Caco-2 (cell line): ENCODE measurements around the gene MED9. TPM values are rescaled to one million over a fixed set of nuclear protein-coding genes. Genes with fewer than 3 reads are reported as not detected.

Experiments used
- BruUV-seq: library from RNA; stranded (reverse); fragments of 400-500 nt; replicated peaks from 2 replicates; lab custom pipeline; 2021; lab: Mats Ljungman, UMichigan
- CTCF ChIA-PET: fragments of 300-600 bp; sonication (Branson Sonifier 250); formaldehyde crosslinking; loops from one replicate; lab custom pipeline; 2022; ENCODE audit warnings: antibody characterized with exemption; lab: Charles Lee
- POLR2A ChIA-PET: fragments of 300-600 bp; sonication (Branson Sonifier 250); formaldehyde crosslinking; loops from one replicate; lab custom pipeline; 2022; ENCODE audit warnings: antibody characterized with exemption; lab: Charles Lee
- DNase-seq, 2 experiments: peaks; one replicate each; pipeline versions ENCODE4 v3.0.0 to v3.0.0-alpha.2; 2020 to 2022
- H3K27me3 ChIP-seq: replicated peaks from 2 replicates; pipeline ENCODE4 v1.6.0; 2011; ENCODE audit warnings: low read length; ENCODE audit not compliant: control insufficient read depth, insufficient read depth
- H3K36me3 ChIP-seq: 2 replicates; pipeline ENCODE4 v1.5.1; 2011; ENCODE audit warnings: low read length; ENCODE audit not compliant: control insufficient read depth, insufficient read depth
- H3K4me1 ChIP-seq: fragments of 250-450 bp; sonication (Bioruptor Pico); 2 replicates; pipeline ENCODE4 v1.5.1; 2020; ENCODE audit warnings: mild to moderate bottlenecking
- H3K4me3 ChIP-seq: 2 replicates; pipeline ENCODE4 v1.5.1; 2011; ENCODE audit warnings: low read depth, mild to moderate bottlenecking, control low read depth, low read length
- H3K9me3 ChIP-seq: fragments of 250-450 bp; sonication (Bioruptor Pico); 2 replicates; pipeline ENCODE4 v1.5.1; 2020; ENCODE audit warnings: mild to moderate bottlenecking, moderate library complexity
- H3K27ac Mint-ChIP-seq: one replicate; pipeline ENCODE4 v1.8.0; 2022; ENCODE audit warnings: mixed read lengths; ENCODE audit not compliant: unreplicated experiment
- H3K27me3 Mint-ChIP-seq: one replicate; pipeline ENCODE4 v1.8.0; 2022; ENCODE audit warnings: mixed read lengths; ENCODE audit not compliant: insufficient read depth, unreplicated experiment
- H3K36me3 Mint-ChIP-seq: one replicate; pipeline ENCODE4 v1.8.0; 2022; ENCODE audit warnings: mild to moderate bottlenecking, mixed read lengths; ENCODE audit not compliant: insufficient read depth, unreplicated experiment
- H3K4me1 Mint-ChIP-seq: one replicate; pipeline ENCODE4 v1.8.0; 2022; ENCODE audit warnings: low read depth, mixed read lengths; ENCODE audit not compliant: unreplicated experiment
- H3K4me3 Mint-ChIP-seq: one replicate; pipeline ENCODE4 v1.8.0; 2022; ENCODE audit warnings: mild to moderate bottlenecking, moderate library complexity, mixed read lengths; ENCODE audit not compliant: unreplicated experiment
- H3K9me3 Mint-ChIP-seq: one replicate; pipeline ENCODE4 v1.8.0; 2022; ENCODE audit warnings: mixed read lengths; ENCODE audit not compliant: unreplicated experiment
- CTCF ChIP-seq, 2 experiments: fragments of 200-600 bp in 1 of 2; IDR thresholded peaks; 1 replicate in 1 of 2; 2 replicates in 1 of 2; pipeline versions ENCODE4 v1.5.1 to v1.8.0; 2011 to 2022; ENCODE audit warnings: antibody characterized with exemption in 1 of 2, control low read depth in 1 of 2, inconsistent platforms in 1 of 2, low read depth in 1 of 2, low read length in 1 of 2, mild to moderate bottlenecking in 1 of 2, moderate library complexity in 1 of 2; ENCODE audit not compliant: insufficient read depth in 1 of 2, severe bottlenecking in 1 of 2, unreplicated experiment in 1 of 2
- intact Hi-C: fragments of 100-400 bp; cut with micrococcal nuclease; formaldehyde crosslinking; loops from one replicate; pipeline ENCODE4 v1.10.0; 2022; ENCODE audit not compliant: unreplicated experiment
- total RNA-seq: library from RNA; stranded (reverse); gene quantifications from 2 replicates; pipeline ENCODE4 v1.2.3, GENCODE V29; 2022

MED9 gene
- total RNA-seq, 1 experiment from 2014 or later, result 24.9 TPM

DNA sequence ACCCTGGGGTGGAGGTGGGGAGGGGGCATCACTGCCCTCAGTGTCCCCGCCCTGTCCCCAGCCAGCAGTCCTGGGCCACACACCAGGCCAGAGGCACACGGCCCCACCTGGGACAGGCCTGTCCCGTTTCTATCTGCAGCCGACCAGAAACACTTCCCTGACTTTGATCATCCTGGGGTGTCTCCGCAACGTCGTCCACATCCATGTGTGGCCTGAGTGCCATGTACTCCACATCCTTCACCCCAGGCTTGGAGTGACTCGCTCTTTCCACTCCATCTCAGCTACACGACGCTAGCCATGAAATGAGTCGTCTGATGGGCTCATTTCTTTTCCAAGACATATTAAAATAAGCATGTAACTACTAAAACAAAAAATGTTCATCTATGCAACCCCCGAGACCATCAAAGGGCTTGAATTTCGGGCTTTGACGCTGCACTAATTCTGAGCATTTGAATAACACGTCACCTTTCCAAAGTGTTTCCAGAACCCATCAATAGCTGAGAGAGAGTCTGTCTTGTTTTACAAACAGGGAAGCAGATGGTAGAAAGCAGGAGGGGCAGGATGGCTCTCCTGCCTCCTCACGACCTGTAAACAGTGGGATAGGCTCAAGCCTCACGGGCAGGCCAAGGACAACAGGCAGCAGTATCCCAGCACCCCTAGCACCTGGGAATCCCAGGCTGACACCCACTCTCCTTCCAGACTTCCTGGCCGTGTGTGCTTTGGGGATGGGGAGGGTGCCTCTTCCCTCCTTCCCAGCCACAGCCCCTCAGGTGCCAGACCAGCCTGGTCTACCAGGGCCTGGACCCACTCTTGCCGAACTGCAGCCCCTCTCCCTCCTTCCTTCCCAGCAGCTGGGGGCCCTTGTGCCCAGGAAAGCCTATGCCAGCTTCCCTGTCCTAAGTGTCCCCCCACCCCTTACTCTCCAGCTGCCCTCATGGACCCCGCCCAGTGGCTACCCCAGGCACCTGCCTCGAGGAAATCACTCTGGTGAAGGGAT lies 39.4 kb downstream of the MED9 start:
- Mint-ChIP-seq H3K27ac (peak overlapping the region; percentile 55), H3K4me1 (no peaks in the 10 kb centered on the region), H3K4me3 (no peak overlapping the region), H3K27me3 (no peaks in the 10 kb centered on the region), H3K9me3 (no peaks in the 10 kb centered on the region), H3K36me3 (no peaks in the 10 kb centered on the region)
- TF ChIP-seq CTCF (IDR thresholded peaks at IDR 0.05; ENCODE audit: insufficient read depth in 1 of 2, low read depth in 1 of 2, low read length in 1 of 2, severe bottlenecking in 1 of 2, unreplicated experiment in 1 of 2), result no peak
- POLR2A ChIA-PET, result interaction anchor here (0.6 kb wide), 1 partner anchor 23 kb away, joined by 3 read pairs; no protein-coding TSS in a partner anchor
- H3K9me3 ChIP-seq, result no peaks in the 10 kb centered on the region
- no peaks in the 10 kb centered on the region for H3K36me3 ChIP-seq
- H3K4me3 ChIP-seq, result no peak overlapping the region
- H3K4me1 ChIP-seq, result no peaks in the 10 kb centered on the region
- CTCF ChIA-PET, result interaction anchor here (1.2 kb wide), 1 partner anchor 56 kb away, joined by 3 read pairs; no protein-coding TSS in a partner anchor
- no peak for DNase-seq
- no TSS peak for BruUV-seq
- intact Hi-C loops, result no loop called here
- H3K27me3 ChIP-seq, result no peaks in the 10 kb centered on the region

GRCh38 chr17:17516941-17517720 lies 40.3 kb downstream of the MED9 start:
- BruUV-seq, result no TSS peak
- POLR2A ChIA-PET, result no interaction called here
- no peak for DNase-seq
- intact Hi-C loops, result no loop called here
- H3K27me3 Mint-ChIP-seq, result no peaks in the 10 kb centered on the region
- no peak overlapping the region for H3K4me3 ChIP-seq
- H3K9me3 ChIP-seq, result no peaks in the 10 kb centered on the region
- H3K4me1 Mint-ChIP-seq, result no peaks in the 10 kb centered on the region
- H3K36me3 Mint-ChIP-seq, result no peaks in the 10 kb centered on the region
- H3K9me3 Mint-ChIP-seq, result no peaks in the 10 kb centered on the region
- H3K36me3 ChIP-seq, result no peaks in the 10 kb centered on the region
- no peaks in the 10 kb centered on the region for H3K27me3 ChIP-seq
- no peaks in the 10 kb centered on the region for H3K4me1 ChIP-seq
- TF ChIP-seq CTCF (IDR thresholded peaks at IDR 0.05; ENCODE audit: insufficient read depth in 1 of 2, low read depth in 1 of 2, low read length in 1 of 2, severe bottlenecking in 1 of 2, unreplicated experiment in 1 of 2), result no peak
- H3K4me3 Mint-ChIP-seq, result no peak overlapping the region
- peak overlapping the region; percentile 55 for H3K27ac Mint-ChIP-seq
- CTCF ChIA-PET, result interaction anchor here (0.6 kb wide), 1 partner anchor 31 kb away, joined by 5 read pairs; no protein-coding TSS in a partner anchor

- no peaks in the 10 kb centered on the region for H3K36me3 ChIP-seq
- H3K9me3 Mint-ChIP-seq, result no peaks in the 10 kb centered on the region
- ChIA-PET CTCF (no interaction called here), POLR2A (no interaction called here)
- H3K27me3 ChIP-seq, result no peaks in the 10 kb centered on the region
- TF ChIP-seq CTCF (IDR thresholded peaks at IDR 0.05; ENCODE audit: insufficient read depth in 1 of 2, low read depth in 1 of 2, low read length in 1 of 2, severe bottlenecking in 1 of 2, unreplicated experiment in 1 of 2), result no peak
- BruUV-seq, result no TSS peak
- DNase-seq, result no peak
- H3K27ac Mint-ChIP-seq, result no peak overlapping the region
- H3K4me1 ChIP-seq, result no peaks in the 10 kb centered on the region
- no peak overlapping the region for H3K4me3 ChIP-seq
- H3K36me3 Mint-ChIP-seq, result no peaks in the 10 kb centered on the region
- no peaks in the 10 kb centered on the region for H3K4me1 Mint-ChIP-seq
- H3K27me3 Mint-ChIP-seq, result no peaks in the 10 kb centered on the region
- no peaks in the 10 kb centered on the region for H3K9me3 ChIP-seq
- no peak overlapping the region for H3K4me3 Mint-ChIP-seq
- intact Hi-C loops, result no loop called here
Measured at GRCh38 chr17:17518014-17518413, 41.2 kb downstream of the MED9 start.
